ENCODE data around the gene ZNF692.

Gene ZNF692

DNA sequence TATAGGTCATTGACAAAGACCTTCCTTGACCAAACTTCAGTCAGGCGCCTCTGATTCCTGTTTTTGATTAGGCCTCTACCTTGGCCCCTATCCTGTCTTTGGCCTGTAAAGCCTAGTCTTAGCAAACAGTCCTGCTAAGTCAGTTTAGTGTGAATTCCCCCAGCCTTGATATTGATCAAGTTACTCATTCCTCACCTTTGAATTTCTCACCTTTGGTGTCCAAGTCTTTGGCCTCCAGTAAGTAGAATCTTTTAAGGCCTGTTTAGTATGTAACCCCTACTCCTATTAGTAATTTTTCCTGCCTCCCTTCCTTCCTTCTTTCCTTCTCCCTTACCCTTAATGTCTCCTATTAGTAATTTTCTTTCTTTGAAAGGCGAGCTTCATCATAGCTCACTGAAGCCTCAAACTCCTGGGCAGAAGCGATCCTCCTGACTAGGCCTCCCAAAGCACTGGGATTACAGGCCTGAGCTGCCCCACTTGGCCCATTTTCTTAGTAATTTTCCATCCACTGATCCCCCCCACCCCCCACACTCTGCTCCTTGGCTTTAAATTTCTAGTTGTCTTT is 13.0 kb upstream of the ZNF692 start:
- H3K27ac ChIP-seq (ENCODE audit: low read depth, low read length), result no peak overlapping the region
- H3K27me3 ChIP-seq (ENCODE audit: control insufficient read depth, insufficient read depth, low read length), result no peaks in the 10 kb centered on the region
- H3K4me1 ChIP-seq (ENCODE audit: control insufficient read depth, insufficient read depth, low read length), result no peaks in the 10 kb centered on the region
- H3K36me3 ChIP-seq (ENCODE audit: control insufficient read depth, insufficient read depth, low read length), result no peaks in the 10 kb centered on the region
- H3K9ac ChIP-seq (ENCODE audit: low read length), result no peak overlapping the region
- no peak overlapping the region for H3K4me3 ChIP-seq (ENCODE audit: low read length)

DNA sequence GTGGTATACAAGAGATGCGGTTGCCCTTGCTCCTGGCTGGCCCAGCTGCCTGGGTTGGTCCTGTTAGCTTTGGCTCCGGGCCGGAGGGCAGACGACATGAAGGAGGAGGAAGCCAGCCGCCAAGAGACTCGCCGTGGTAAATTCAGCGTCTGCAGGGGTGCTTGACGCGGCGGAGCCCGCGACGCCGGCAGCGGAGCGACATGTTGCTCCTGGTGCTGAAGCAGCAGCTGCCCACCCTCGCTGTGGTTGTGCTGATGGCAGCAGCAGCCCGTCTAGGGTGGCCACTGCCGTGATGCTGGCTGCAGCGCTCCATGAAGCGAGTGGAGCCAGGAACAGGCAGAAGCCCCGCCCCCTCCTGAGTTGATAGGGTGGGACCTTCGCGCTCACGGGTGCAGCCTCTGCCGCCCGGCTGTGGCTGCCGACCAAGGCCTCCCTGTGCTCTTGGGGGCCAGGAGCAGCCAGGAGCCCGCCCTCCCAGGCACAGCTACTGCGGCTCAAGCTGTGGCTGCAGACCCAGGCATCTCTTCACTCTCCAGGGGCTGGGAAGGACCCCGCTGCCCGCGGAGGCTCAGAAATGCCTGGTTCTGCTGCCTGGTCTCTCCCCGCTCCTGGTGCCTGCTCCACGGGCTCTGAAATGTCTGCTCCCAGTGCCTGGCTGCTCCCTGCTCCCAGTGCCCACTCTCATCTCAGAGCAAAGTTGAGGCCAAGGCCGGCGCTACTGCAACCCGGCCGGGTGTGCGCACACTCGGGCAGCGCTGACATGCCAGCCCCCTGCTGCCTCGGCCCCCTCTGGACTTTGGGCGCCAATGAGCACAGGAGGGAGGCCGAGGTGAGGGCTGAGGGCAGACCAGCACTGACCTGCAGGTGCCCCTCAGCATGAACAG is 4.4 kb upstream of the ZNF692 start:
- Histone ChIP-seq H3K9ac (ENCODE audit: low read length) (peak overlapping the region; percentile 39), H3K4me1 (ENCODE audit: control insufficient read depth, insufficient read depth, low read length) (peaks cover 9% of the 10 kb centered on the region), H3K27me3 (ENCODE audit: control insufficient read depth, insufficient read depth, low read length) (no peaks in the 10 kb centered on the region), H3K27ac (ENCODE audit: low read depth, low read length) (peak overlapping the region; percentile 57), H3K36me3 (ENCODE audit: control insufficient read depth, insufficient read depth, low read length) (no peaks in the 10 kb centered on the region), H3K4me3 (ENCODE audit: low read length) (peak overlapping the region; percentile 80)

DNA sequence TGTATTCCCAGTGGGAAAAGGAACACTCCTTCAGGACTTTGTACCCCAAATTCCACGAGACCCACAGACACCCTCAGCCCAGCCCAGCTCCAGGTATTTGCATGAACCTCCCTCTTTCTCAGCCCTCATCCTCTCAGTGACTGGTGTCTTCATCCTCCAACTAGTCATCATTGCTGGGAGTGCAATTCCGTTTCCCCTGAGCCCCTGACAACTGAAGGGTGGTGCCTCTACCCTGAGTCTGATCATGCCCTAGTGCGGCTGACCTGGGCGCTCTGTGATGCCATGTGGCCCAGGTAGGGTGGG is 3.8 kb upstream of the ZNF692 start:
- Histone ChIP-seq H3K27me3 (ENCODE audit: control insufficient read depth, insufficient read depth, low read length) (no peaks in the 10 kb centered on the region), H3K4me3 (ENCODE audit: low read length) (peak overlapping the region; percentile 80), H3K27ac (ENCODE audit: low read depth, low read length) (no peak overlapping the region), H3K36me3 (ENCODE audit: control insufficient read depth, insufficient read depth, low read length) (no peaks in the 10 kb centered on the region), H3K4me1 (ENCODE audit: control insufficient read depth, insufficient read depth, low read length) (peaks cover 13% of the 10 kb centered on the region), H3K9ac (ENCODE audit: low read length) (no peak overlapping the region)

DNA sequence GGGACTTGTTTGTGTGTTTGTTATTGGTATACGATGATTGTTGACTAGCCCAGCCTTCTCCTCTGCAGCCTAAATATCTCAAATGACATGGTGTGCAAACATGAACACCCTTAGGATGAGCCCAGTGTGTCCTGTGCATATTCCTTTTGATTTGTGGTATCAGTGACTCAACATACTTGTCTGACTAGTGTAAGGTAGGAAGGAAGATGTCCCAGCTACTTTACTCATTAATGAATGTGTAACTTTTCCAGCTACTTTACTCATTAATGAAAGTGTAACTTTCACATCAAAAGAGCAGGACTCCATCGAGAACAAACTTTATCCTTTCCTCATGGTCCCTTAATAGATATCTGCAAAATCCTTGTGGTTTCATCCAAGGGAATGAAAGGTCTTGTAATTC is 2.7 kb upstream of the ZNF692 start:
- Histone ChIP-seq H3K4me3 (ENCODE audit: low read length) (no peak overlapping the region), H3K27me3 (ENCODE audit: control insufficient read depth, insufficient read depth, low read length) (no peaks in the 10 kb centered on the region), H3K27ac (ENCODE audit: low read depth, low read length) (no peak overlapping the region), H3K4me1 (ENCODE audit: control insufficient read depth, insufficient read depth, low read length) (peaks cover 14% of the 10 kb centered on the region), H3K36me3 (ENCODE audit: control insufficient read depth, insufficient read depth, low read length) (no peaks in the 10 kb centered on the region), H3K9ac (ENCODE audit: low read length) (no peak overlapping the region)

DNA sequence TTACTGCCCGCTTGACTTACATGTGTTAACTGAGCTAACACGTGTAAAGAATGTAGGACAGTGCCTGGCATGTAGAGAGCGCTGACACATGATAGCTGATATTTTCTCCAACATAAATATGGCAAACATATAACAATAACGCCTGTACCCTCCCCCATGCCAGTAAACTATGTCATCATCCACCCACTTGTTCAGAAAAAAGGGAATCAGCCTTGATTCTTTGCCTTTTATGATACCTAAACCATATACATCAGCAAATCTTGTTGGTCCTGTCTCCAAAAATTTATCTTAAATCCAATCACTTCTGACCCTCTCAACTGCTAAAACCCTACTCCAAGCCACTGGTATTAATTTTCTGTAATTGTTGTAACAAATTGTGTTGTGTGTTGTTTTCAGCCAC is 1.1 kb upstream of the ZNF692 start:
- peaks cover under 1% of the 10 kb centered on the region for H3K36me3 ChIP-seq (ENCODE audit: control insufficient read depth, insufficient read depth, low read length)
- H3K9ac ChIP-seq (ENCODE audit: low read length), result no peak overlapping the region
- no peak overlapping the region for H3K4me3 ChIP-seq (ENCODE audit: low read length)
- no peak overlapping the region for H3K27ac ChIP-seq (ENCODE audit: low read depth, low read length)
- H3K4me1 ChIP-seq (ENCODE audit: control insufficient read depth, insufficient read depth, low read length), result peaks cover 14% of the 10 kb centered on the region
- H3K27me3 ChIP-seq (ENCODE audit: control insufficient read depth, insufficient read depth, low read length), result no peaks in the 10 kb centered on the region

DNA sequence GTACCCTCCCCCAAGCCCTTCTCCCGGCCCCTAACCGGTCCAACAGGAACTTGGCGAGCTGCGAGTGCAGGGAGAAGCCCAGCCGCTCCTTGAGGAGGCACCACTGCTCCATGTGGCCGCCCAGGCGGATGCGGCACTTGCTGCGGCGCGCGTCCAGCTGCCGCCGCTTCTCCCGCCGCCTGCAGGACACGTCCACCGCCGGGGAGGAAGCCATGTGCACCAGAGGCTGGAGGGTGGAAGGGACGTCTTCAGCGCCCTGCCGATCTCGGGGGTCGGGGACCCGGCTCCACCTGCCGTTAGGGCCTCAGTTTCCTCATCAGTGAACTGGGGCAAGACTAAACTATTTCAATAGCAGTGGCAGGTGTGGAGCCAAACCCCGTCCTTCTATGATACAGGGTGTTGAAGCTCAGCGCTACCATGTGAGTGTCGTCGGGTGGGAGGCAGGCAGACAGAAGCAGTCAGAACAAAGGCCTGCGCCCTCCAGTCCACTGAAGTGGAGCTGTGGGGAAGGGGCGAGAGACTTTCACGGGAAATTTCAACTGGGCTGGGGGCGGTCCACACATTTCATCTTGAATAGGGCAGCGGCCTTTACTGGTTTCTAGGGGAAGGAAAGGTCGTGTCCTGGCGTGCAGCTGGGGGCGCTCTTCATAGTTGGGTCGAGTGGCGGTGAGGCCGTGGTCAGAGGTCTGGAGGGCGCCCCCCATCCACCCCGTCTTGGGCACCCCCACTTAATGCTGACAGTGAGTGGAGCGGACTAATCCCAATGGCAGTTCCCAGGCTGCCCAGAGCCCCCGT is 592 bp downstream of the ZNF692 start:
- Histone ChIP-seq H3K4me1 (ENCODE audit: control insufficient read depth, insufficient read depth, low read length) (peaks cover 9% of the 10 kb centered on the region), H3K9ac (ENCODE audit: low read length) (peak overlapping the region; percentile 73), H3K36me3 (ENCODE audit: control insufficient read depth, insufficient read depth, low read length) (peaks cover 6% of the 10 kb centered on the region), H3K4me3 (ENCODE audit: low read length) (peak overlapping the region; percentile 92), H3K27ac (ENCODE audit: low read depth, low read length) (peak overlapping the region; percentile 91), H3K27me3 (ENCODE audit: control insufficient read depth, insufficient read depth, low read length) (no peaks in the 10 kb centered on the region)

DNA sequence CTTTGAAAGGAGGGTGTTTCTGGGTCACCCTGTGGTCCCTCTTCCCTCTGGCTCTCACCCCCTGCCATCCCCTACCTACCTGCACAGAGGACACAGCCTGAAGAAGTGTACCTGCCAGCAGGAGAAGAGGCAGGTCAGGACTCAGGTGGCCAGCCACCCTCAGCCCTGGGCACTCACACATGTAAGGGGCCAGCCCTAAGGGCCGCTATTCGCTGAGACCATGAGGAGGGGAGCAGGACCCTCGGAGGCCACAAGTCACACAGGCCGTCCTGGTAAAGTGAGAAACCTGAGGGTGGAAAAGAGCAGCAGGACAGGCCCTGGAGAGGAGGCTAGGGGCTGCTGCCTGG is 1.2 kb downstream of the ZNF692 start:
- Histone ChIP-seq H3K27me3 (ENCODE audit: control insufficient read depth, insufficient read depth, low read length) (no peaks in the 10 kb centered on the region), H3K4me3 (ENCODE audit: low read length) (peak overlapping the region; percentile 92), H3K4me1 (ENCODE audit: control insufficient read depth, insufficient read depth, low read length) (peaks cover 9% of the 10 kb centered on the region), H3K36me3 (ENCODE audit: control insufficient read depth, insufficient read depth, low read length) (peaks cover 6% of the 10 kb centered on the region), H3K9ac (ENCODE audit: low read length) (peak overlapping the region; percentile 73), H3K27ac (ENCODE audit: low read depth, low read length) (no peak overlapping the region)

DNA sequence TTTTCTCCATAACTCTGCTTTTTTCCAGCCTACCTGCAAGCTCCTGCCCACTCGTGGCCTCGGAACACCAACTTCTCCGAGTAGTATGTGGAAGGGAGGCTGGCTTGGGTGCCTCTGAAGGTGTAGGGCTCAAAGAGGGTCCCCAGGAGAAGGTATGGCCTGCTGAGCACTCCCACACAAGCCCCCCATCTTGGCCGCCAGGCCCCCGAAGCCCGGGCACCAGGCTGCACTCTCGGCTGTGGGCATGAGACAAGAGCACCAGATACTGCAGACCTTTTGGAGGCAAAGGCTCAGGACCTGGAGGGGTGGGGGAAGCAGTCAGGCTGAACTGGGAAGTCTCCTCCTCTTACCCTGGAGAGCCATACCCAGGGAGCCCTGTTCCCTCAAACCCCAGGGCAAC is 1.7 kb downstream of the ZNF692 start:
- H3K9ac ChIP-seq (ENCODE audit: low read length), result no peak overlapping the region
- H3K27me3 ChIP-seq (ENCODE audit: control insufficient read depth, insufficient read depth, low read length), result no peaks in the 10 kb centered on the region
- peaks cover 9% of the 10 kb centered on the region for H3K4me1 ChIP-seq (ENCODE audit: control insufficient read depth, insufficient read depth, low read length)
- peaks cover 6% of the 10 kb centered on the region for H3K36me3 ChIP-seq (ENCODE audit: control insufficient read depth, insufficient read depth, low read length)
- no peak overlapping the region for H3K27ac ChIP-seq (ENCODE audit: low read depth, low read length)
- peak overlapping the region; percentile 92 for H3K4me3 ChIP-seq (ENCODE audit: low read length)

DNA sequence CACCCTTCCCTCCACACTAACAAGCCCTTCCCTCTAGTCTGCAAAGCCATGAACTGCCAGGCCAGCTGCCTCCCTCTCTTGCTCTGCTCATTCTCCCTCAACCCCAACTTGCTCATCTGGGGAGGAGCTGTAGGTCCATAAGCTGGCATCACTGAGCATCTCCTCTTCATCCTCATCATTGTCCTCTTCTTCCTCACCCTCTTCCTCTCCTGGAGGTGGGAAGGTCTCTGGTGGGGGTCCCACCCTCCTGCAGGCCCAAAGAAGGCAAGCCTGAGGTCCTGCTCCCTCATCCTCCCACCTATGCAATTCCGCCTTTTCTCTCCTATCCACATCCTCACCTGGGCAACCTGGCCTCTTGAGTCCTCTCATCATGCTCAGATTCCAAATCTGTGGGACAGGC is 2.7 kb downstream of the ZNF692 start:
- Histone ChIP-seq H3K36me3 (ENCODE audit: control insufficient read depth, insufficient read depth, low read length) (peaks cover 6% of the 10 kb centered on the region), H3K27ac (ENCODE audit: low read depth, low read length) (no peak overlapping the region), H3K9ac (ENCODE audit: low read length) (no peak overlapping the region), H3K27me3 (ENCODE audit: control insufficient read depth, insufficient read depth, low read length) (no peaks in the 10 kb centered on the region), H3K4me1 (ENCODE audit: control insufficient read depth, insufficient read depth, low read length) (peaks cover 9% of the 10 kb centered on the region), H3K4me3 (ENCODE audit: low read length) (no peak overlapping the region)

DNA sequence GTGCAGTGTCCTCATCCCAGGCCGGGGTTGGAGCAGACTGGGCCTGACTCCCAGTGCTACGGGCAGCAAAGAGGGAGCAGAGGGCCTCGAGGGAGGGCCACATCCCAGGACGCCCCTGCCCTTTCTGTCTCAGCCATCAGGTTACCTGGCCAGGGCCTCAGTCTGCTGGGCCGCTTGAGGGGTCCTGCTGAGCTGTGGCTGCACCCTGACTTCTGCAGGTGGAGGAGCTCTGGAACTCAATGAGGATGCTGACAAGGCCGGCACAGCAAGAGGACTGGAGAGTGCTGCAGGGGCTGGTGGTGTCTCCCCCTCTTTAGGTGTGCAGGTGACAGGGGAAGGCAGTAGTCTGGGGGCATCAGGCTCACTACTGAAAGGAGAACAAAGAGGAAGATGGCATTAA is 3.3 kb downstream of the ZNF692 start:
- Histone ChIP-seq H3K27ac (ENCODE audit: low read depth, low read length) (no peak overlapping the region), H3K4me3 (ENCODE audit: low read length) (no peak overlapping the region), H3K27me3 (ENCODE audit: control insufficient read depth, insufficient read depth, low read length) (no peaks in the 10 kb centered on the region), H3K36me3 (ENCODE audit: control insufficient read depth, insufficient read depth, low read length) (peaks cover 6% of the 10 kb centered on the region), H3K9ac (ENCODE audit: low read length) (no peak overlapping the region), H3K4me1 (ENCODE audit: control insufficient read depth, insufficient read depth, low read length) (peaks cover 9% of the 10 kb centered on the region)

DNA sequence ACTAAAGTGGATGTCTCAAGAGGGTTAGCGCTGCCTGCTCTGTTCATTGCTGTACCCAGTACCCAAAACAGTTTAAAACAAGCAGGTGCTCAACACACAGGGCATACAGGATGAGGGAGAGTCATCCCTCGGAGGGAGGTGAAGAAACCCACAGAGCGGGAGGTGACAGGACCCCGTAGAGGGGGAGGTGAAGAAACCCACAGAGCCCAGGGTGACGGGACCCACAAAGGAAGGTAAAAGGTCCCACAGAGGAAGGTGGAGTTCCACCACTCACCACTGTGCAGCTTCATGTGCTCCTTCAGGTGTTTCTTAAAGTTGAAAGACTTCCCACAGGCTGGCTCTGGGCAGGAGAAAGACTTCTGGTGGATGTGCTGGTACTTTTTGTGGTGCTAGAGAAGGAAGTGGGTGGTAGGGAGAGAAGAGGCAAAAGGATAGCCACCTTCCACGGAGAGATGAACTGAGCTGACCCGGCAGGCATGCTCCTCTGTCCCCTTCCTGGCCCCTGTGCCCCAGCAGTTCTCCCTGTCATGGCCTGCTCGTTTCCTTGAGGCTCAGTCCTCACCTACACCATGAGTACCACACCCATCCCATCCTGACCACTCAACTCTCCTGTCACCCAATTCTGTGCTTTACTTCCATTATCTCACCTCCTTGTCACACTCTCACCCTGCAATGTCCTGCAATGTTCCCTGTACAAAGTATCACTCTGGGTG is 5.1 kb downstream of the ZNF692 start:
- no peak overlapping the region for H3K9ac ChIP-seq (ENCODE audit: low read length)
- no peak overlapping the region for H3K4me3 ChIP-seq (ENCODE audit: low read length)
- H3K4me1 ChIP-seq (ENCODE audit: control insufficient read depth, insufficient read depth, low read length), result peaks cover 5% of the 10 kb centered on the region
- H3K27ac ChIP-seq (ENCODE audit: low read depth, low read length), result no peak overlapping the region
- H3K36me3 ChIP-seq (ENCODE audit: control insufficient read depth, insufficient read depth, low read length), result peaks cover 14% of the 10 kb centered on the region
- H3K27me3 ChIP-seq (ENCODE audit: control insufficient read depth, insufficient read depth, low read length), result no peaks in the 10 kb centered on the region
